KMS-11 (cell line): Measurements from ENCODE around the gene RPH3AL.

ENCODE experiments used
- H2AFZ ChIP-seq: fragments of 200-600 bp; sonication (generic); 2 replicates; pipeline ENCODE4 v1.6.1; 2016; ENCODE audit warnings: antibody characterized with exemption, mixed run types, low read depth
- H3K27ac ChIP-seq: fragments of 200-600 bp; sonication (generic); 2 replicates; pipeline ENCODE4 v1.6.1; 2016; ENCODE audit warnings: mild to moderate bottlenecking, mixed run types
- H3K27me3 ChIP-seq: fragments of 200-600 bp; sonication (generic); 2 replicates; pipeline ENCODE4 v1.6.1; 2017; ENCODE audit warnings: mild to moderate bottlenecking, low read depth, mixed run types, moderate library complexity; ENCODE audit not compliant: insufficient read depth
- H3K36me3 ChIP-seq: fragments of 200-600 bp; sonication (generic); 2 replicates; pipeline ENCODE4 v1.6.1; 2017; ENCODE audit warnings: mild to moderate bottlenecking, mixed run types; ENCODE audit not compliant: insufficient read depth
- H3K4me1 ChIP-seq: fragments of 200-600 bp; sonication (generic); 2 replicates; pipeline ENCODE4 v1.6.1; 2016; ENCODE audit warnings: mild to moderate bottlenecking, low read depth, mixed run types; ENCODE audit not compliant: poor library complexity, severe bottlenecking
- H3K4me2 ChIP-seq: fragments of 200-600 bp; sonication (generic); 2 replicates; pipeline ENCODE4 v1.7.0; 2016; ENCODE audit warnings: mild to moderate bottlenecking, mixed run types
- H3K4me3 ChIP-seq: fragments of 200-600 bp; sonication (generic); IDR thresholded peaks from 2 replicates; pipeline ENCODE4 v1.6.1; 2017; ENCODE audit warnings: low read depth, low read length, mixed read lengths; ENCODE audit not compliant: insufficient read depth
- H3K79me2 ChIP-seq: fragments of 200-600 bp; sonication (generic); 2 replicates; pipeline ENCODE4 v1.6.1; 2016; ENCODE audit warnings: low read depth, mixed run types; ENCODE audit not compliant: insufficient read depth
- H3K9ac ChIP-seq: fragments of 200-600 bp; sonication (generic); 2 replicates; pipeline ENCODE4 v1.6.1; 2016; ENCODE audit warnings: mild to moderate bottlenecking, mixed run types
- H4K20me1 ChIP-seq: fragments of 200-600 bp; sonication (generic); 2 replicates; pipeline ENCODE4 v1.6.1; 2016; ENCODE audit warnings: mild to moderate bottlenecking, mixed run types; ENCODE audit not compliant: insufficient read depth
- TF ChIP-seq, protein P1 (sequence below): fragments of 200-600 bp; sonication (generic); conservative IDR thresholded peaks from 2 replicates; pipeline ENCODE4 v1.6.1; 2017; ENCODE audit warnings: low read depth, mild to moderate bottlenecking, antibody characterized with exemption, low read length, moderate library complexity, mixed read lengths

RPH3AL gene

GRCh38 chr17:299546-299945 is 53.1 kb downstream of the RPH3AL start:
- Histone ChIP-seq H3K27ac (no peak overlapping the region), H2AFZ (no peak overlapping the region), H3K4me1 (no peaks in the 10 kb centered on the region), H4K20me1 (no peaks in the 10 kb centered on the region), H3K4me2 (no peak overlapping the region), H3K27me3 (no peaks in the 10 kb centered on the region; the same call in 1 of the 2 replicates), H3K4me3 (no peak overlapping the region), H3K79me2 (no peaks in the 10 kb centered on the region), H3K9ac (no peak overlapping the region), H3K36me3 (no peaks in the 10 kb centered on the region)
- TF ChIP-seq, protein P1, sequence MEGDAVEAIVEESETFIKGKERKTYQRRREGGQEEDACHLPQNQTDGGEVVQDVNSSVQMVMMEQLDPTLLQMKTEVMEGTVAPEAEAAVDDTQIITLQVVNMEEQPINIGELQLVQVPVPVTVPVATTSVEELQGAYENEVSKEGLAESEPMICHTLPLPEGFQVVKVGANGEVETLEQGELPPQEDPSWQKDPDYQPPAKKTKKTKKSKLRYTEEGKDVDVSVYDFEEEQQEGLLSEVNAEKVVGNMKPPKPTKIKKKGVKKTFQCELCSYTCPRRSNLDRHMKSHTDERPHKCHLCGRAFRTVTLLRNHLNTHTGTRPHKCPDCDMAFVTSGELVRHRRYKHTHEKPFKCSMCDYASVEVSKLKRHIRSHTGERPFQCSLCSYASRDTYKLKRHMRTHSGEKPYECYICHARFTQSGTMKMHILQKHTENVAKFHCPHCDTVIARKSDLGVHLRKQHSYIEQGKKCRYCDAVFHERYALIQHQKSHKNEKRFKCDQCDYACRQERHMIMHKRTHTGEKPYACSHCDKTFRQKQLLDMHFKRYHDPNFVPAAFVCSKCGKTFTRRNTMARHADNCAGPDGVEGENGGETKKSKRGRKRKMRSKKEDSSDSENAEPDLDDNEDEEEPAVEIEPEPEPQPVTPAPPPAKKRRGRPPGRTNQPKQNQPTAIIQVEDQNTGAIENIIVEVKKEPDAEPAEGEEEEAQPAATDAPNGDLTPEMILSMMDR, result no peak

DNA sequence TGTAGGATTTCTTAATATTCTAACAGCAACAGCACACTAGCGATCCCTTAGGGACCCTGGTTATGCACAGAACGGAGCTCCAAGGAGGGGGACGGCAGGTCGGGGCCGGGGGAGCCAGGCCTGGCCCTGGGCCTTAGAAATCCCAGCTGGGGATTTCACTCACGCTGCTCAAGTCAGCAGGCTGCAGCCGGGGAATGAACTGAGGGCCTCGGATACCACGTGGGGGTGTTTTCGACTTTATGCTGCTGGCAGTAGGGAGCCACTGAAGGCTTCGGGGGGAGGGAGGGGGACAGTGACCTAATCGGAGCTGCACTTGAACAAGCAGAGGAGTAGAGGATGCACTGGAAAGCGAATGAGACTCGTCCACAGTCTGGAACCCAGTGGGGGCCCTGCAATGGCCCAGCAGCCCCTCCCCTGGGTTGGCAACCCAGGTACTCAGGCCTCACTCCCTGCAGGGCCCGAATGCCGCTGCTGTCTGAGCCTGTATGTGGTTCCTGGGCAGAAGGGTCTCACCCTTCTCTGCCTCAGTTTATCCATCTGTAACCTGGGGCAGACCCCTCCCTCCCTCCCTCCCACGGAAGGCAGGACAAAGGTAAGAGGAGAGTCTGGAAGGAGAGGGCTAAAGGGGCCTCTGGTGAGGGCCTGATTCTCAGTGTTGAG is 53.7 kb downstream of the RPH3AL start:
- no peak overlapping the region for H3K27ac ChIP-seq

DNA sequence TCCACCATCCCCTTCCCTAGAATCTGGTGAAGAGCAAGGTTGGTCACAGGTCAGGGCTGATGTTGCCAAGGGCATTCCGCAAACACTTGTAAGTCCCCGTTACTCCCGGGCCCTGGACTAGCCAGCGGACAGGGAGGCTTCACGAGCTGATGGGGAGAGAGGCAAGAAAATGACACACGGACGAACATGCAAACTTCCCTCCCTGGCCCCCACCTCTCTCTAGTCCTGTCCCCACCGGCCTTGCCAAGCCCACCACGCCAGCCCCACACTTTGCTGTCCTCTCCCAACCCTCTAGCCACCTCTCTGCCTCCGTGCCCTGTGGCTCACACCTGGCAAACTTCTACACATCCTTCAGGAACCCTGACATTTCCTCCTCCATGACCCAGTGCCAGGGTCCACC is 54.8 kb downstream of the RPH3AL start:
- no peak overlapping the region for H2AFZ ChIP-seq
- no peaks in the 10 kb centered on the region for H3K4me1 ChIP-seq
- no peak overlapping the region for H3K27ac ChIP-seq
- no peaks in the 10 kb centered on the region for H3K36me3 ChIP-seq
- TF ChIP-seq, protein P1, result no peak
- H3K4me3 ChIP-seq, result no peak overlapping the region
- H3K9ac ChIP-seq, result no peak overlapping the region
- no peaks in the 10 kb centered on the region for H3K79me2 ChIP-seq
- no peak overlapping the region for H3K4me2 ChIP-seq
- H3K27me3 ChIP-seq, result no peaks in the 10 kb centered on the region; the same call in 1 of the 2 replicates
- H4K20me1 ChIP-seq, result no peaks in the 10 kb centered on the region

More for the DNA sequence above, 53.7 kb downstream of the RPH3AL start:
- H3K27me3 ChIP-seq, result no peaks in the 10 kb centered on the region; the same call in 1 of the 2 replicates
- H2AFZ ChIP-seq, result no peak overlapping the region
- H3K36me3 ChIP-seq, result no peaks in the 10 kb centered on the region
- H3K4me3 ChIP-seq, result no peak overlapping the region
- no peak overlapping the region for H3K9ac ChIP-seq
- H4K20me1 ChIP-seq, result no peaks in the 10 kb centered on the region
- H3K4me1 ChIP-seq, result no peaks in the 10 kb centered on the region
- TF ChIP-seq, protein P1, result no peak
- no peak overlapping the region for H3K4me2 ChIP-seq
- H3K79me2 ChIP-seq, result no peaks in the 10 kb centered on the region

- Histone ChIP-seq H3K36me3 (no peaks in the 10 kb centered on the region), H3K79me2 (no peaks in the 10 kb centered on the region), H3K27me3 (no peaks in the 10 kb centered on the region; the same call in 1 of the 2 replicates), H3K4me2 (no peak overlapping the region), H3K27ac (no peak overlapping the region), H4K20me1 (no peaks in the 10 kb centered on the region), H2AFZ (no peak overlapping the region), H3K4me1 (no peaks in the 10 kb centered on the region), H3K4me3 (no peak overlapping the region), H3K9ac (no peak overlapping the region)
- TF ChIP-seq, protein P1, result no peak
These were observed 55.5 kb downstream of the RPH3AL start for GRCh38 chr17:296906-297690.
